ENCODE data around the gene FXYD7.
A peak's percentile ranks its signal among the peaks of the same experiment; 100 is the strongest.
"Not testable (repeated sequence)": the region's sequence is repeated elsewhere in the genome, so short reads cannot be mapped to it uniquely, and the experiment has no call there.

Gene FXYD7

GRCh38 chr19:35167251-35168119, 24.4 kb downstream of the FXYD7 start:
- no peak for DNase-seq

GRCh38 chr19:35168196-35168595, 25.1 kb downstream of the FXYD7 start:
- peak; percentile 25 for DNase-seq

- DNase-seq = no peak
Observed at GRCh38 chr19:35169221-35169995, 26.4 kb downstream of the FXYD7 start.

GRCh38 chr19:35170359-35171061, 27.5 kb downstream of the FXYD7 start:
- no peak for DNase-seq

GRCh38 chr19:35171730-35172129, 28.7 kb downstream of the FXYD7 start:
- DNase-seq = no peak

- DNase-seq = no peak
Observed at GRCh38 chr19:35174226-35174625, 31.2 kb downstream of the FXYD7 start.

GRCh38 chr19:35176181-35176570, 33.1 kb downstream of the FXYD7 start:
- no peak for DNase-seq

GRCh38 chr19:35177377-35178274, 34.6 kb downstream of the FXYD7 start:
- no peak for DNase-seq

GRCh38 chr19:35178701-35179100, 35.6 kb downstream of the FXYD7 start:
- no peak for DNase-seq

- no peak for DNase-seq
Observed at GRCh38 chr19:35179830-35180229, 36.8 kb downstream of the FXYD7 start.

GRCh38 chr19:35181387-35181786, 38.3 kb downstream of the FXYD7 start:
- DNase-seq = no peak

- DNase-seq = no peak
Observed at GRCh38 chr19:35184267-35184666, 41.2 kb downstream of the FXYD7 start.

GRCh38 chr19:35184884-35185283, 41.8 kb downstream of the FXYD7 start:
- DNase-seq = no peak

- DNase-seq = no peak
Observed at GRCh38 chr19:35194012-35194984, 51.2 kb downstream of the FXYD7 start.

GRCh38 chr19:35195830-35196229, 52.8 kb downstream of the FXYD7 start:
- DNase-seq = no peak

- DNase-seq = not testable (repeated sequence)
Observed at GRCh38 chr19:35196861-35197260, 53.8 kb downstream of the FXYD7 start.

GRCh38 chr19:35199481-35199880, 56.4 kb downstream of the FXYD7 start:
- no peak for DNase-seq

- no peak for DNase-seq
Observed at GRCh38 chr19:35202722-35203688, 60.0 kb downstream of the FXYD7 start.
